GM19240 (cell line): ENCODE measurements around the gene CAMK4.

Source experiments
- DNase-seq: peaks from one replicate; pipeline ENCODE4 v3.0.0; 2011; ENCODE audit warnings: low spot score; ENCODE audit not compliant: insufficient read length

CAMK4 gene

DNA sequence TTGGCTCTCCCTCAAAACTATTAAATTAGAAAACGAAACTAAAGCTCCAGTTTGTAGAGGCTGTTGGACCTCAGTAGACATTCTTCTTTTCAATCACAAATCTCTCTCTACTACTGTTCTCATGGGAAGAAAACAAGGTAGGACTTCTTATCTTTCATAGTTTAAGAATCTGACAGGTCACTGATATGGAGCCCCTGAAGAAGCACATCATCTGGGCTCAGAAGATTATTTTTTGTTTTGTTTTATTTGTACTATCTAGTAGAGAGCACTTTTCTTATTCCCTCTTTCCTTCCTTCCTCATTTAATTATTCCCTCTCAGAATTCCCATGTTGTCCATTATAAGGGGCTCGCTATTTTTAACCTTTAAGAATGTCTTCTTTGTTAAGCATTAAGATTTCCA, 261.9 kb downstream of the CAMK4 start:
- no peak for DNase-seq

- DNase-seq: no peak
These were observed 262.7 kb downstream of the CAMK4 start for GRCh38 chr5:111486926-111487325.

- DNase-seq: no peak
These were observed 264.2 kb downstream of the CAMK4 start for GRCh38 chr5:111488353-111488752.

DNA sequence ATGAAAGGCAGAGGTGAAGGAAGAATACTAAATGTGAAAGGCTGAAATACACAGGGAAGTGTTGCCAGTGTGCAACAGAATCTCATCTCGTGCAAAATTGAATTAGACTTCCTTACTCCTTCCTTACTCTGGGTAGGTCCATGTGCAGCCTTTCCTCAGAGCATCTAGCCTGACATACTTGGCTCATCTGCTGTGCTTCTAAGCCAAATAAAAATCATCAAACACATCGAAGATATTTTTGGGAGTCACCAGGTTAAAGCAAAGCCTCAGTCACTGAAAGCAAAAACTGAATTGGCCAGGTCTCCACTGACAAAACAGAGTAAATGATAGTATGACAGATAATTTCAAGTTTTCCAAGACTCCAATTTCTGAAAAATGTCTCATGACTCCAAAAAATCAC, 268.8 kb downstream of the CAMK4 start:
- no peak for DNase-seq

GRCh38 chr5:111494355-111494999, 270.3 kb downstream of the CAMK4 start:
- no peak for DNase-seq

GRCh38 chr5:111495159-111495558, 271.0 kb downstream of the CAMK4 start:
- no peak for DNase-seq

DNA sequence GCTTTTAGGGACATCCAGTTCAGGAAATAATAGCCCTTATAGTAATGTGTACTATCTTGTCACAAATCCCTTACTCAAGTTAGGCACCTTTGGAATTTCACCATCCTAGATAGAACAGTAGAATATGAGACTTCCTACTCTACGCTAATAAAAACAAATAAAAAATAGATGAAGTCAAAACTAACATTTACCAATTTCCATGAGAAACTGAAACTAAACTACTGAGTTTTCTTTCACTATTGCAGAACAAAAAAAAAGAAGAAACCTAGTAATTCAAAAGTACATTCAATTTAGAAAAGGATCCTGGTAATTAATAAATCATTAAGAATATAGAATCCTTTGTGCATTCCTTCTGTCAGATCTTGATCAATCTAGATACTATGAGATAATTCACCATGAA, 274.2 kb downstream of the CAMK4 start:
- DNase-seq: no peak

GRCh38 chr5:111502956-111503355, 278.8 kb downstream of the CAMK4 start:
- no peak for DNase-seq

DNA sequence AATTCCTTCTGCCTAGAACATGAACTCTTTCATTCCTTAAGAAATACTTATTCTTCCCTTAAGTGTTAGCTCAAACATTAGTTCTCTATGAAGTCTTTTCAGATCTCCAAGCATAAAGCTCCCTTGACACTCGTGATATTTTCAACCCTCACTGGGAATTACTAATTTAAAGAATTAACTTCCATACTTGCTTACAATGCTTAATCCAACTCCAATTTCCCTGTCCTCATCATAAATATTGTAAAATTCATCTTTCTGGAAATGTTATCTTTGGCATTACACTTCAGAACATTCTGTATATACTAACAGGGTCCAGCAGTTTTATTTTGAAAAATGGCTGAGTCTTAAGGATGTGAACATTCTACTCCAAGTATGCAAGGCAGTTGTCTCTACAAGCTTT, 280.9 kb downstream of the CAMK4 start:
- no peak for DNase-seq

DNA sequence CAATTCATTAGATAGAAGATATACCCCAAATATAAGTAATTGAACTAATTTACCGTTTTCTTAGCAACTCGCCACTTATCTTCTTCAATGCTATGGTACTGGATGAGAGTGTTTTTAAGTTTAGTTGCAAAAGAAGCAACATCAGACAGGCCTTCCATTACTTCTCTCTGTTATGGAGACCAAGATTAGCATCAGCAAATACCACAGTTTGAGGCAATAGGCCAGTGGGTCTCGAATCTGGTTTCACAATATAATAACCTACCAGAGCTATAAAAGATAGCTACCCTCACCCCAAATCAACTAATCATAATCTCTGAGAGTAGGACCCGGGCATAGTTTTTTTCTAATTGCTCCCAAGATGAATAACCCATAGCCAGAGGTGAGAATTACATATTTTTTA, 283.1 kb downstream of the CAMK4 start:
- DNase-seq: no peak

GRCh38 chr5:111509119-111509518, 284.9 kb downstream of the CAMK4 start:
- no peak for DNase-seq

- no peak for DNase-seq
These were observed 287.1 kb downstream of the CAMK4 start for GRCh38 chr5:111511174-111511830.

GRCh38 chr5:111511831-111512374, 287.7 kb downstream of the CAMK4 start:
- no peak for DNase-seq

- DNase-seq: peak; percentile 75
These were observed 288.4 kb downstream of the CAMK4 start, which contains the start of gene STARD4 for GRCh38 chr5:111512375-111513130. Gene STARD4, minus strand, starts transcription at chr5:111512535. Its CDS starts 5,102 bp downstream, at chr5:111507433.

GRCh38 chr5:111513131-111513520, 288.9 kb downstream of the CAMK4 start:
- DNase-seq: no peak

- no peak for DNase-seq
These were observed 289.9 kb downstream of the CAMK4 start for GRCh38 chr5:111514087-111514486.

- no peak for DNase-seq
These were observed 293.8 kb downstream of the CAMK4 start for GRCh38 chr5:111517853-111518501.

DNA sequence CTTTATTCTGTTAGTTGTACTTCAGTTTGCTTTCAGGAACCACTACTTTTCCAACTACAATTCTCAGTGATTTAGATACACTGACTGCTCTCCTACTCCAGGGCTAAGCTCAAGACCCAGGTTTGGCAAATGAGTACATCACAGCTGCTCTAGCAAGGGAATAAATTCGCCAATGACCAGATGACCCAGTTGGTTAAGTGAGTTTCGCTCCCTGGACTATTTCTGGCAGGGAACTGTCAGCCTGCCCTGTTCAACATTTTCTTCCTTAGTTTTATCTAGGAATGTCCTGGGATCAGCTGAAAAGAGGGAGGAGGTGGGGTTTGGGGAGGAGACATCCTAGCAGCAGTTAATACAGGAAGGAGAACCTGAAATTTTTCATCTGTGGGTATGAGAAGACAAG, 294.6 kb downstream of the CAMK4 start:
- DNase-seq: no peak

DNA sequence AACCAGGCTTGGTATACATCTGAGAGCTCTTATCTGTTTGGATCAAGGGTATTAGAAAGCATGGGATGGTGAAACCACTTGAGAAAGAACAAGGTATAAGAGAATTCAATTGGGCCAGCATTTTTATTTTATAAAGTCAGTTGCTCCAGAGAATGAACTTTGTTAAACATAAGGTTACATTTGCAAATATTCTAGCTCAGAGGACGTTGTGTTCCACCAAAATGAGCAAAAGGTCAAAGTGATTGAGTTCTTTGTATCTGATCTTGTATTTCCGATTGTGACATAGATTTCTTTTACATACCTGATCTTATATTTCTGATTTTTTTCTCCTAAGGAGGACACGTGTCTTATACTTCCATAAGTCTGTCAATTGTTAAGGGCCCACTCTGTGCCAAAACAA, 296.7 kb downstream of the CAMK4 start:
- DNase-seq: no peak

- DNase-seq: no peak
These were observed 303.9 kb downstream of the CAMK4 start for GRCh38 chr5:111528056-111528455.

DNA sequence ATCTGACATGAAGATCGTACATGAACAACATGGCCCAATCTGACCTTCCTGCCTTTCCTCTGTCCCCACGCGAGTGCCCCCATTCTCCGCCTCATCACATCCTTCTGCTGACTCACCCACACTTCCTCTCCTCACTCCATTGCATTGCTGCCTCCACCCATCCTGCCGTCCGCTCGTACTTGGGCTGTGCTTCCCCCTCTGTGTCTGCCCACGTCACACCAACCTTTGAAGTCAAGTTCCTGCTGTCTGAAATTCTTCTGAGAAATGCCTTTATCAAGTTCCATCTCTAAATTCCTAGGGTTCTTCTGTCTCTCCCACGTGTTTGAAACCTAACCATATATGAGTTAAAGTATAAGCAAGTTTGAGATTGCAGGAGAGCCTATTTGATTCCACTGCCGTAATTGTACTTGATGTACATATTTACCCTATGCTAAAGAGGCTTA, 306.1 kb downstream of the CAMK4 start:
- no peak for DNase-seq
